ES-I3 (cell line): ENCODE data around the gene EIF2S1.
"Not testable (repeated sequence)": the region's sequence is repeated elsewhere in the genome, so short reads cannot be mapped to it uniquely, and the experiment has no call there.

ENCODE experiments used
- H3K36me3 ChIP-seq: 2 replicates; pipeline ENCODE4 v1.6.1; 2013; ENCODE audit warnings: mild to moderate bottlenecking, low read length, control low read depth, moderate library complexity; ENCODE audit not compliant: insufficient read depth
- H3K4me1 ChIP-seq: 2 replicates; pipeline ENCODE4 v1.6.1; 2013; ENCODE audit warnings: mild to moderate bottlenecking, control low read depth, low read length; ENCODE audit not compliant: insufficient read depth
- H3K9ac ChIP-seq: 2 replicates; pipeline ENCODE4 v1.6.1; 2013; ENCODE audit warnings: low read depth, mild to moderate bottlenecking, low read length, moderate library complexity
- H3K9me3 ChIP-seq: 2 replicates; pipeline ENCODE4 v1.6.1; 2013; ENCODE audit warnings: mild to moderate bottlenecking, low read length, moderate library complexity; ENCODE audit not compliant: control insufficient read depth, insufficient read depth

The EIF2S1 gene

GRCh38 chr14:67359775-67360469, at the start of gene EIF2S1, which contains the start of gene ATP6V1D:
Gene EIF2S1 (plus strand): TSS chr14:67360328. CDS start chr14:67364768, 4,440 bp downstream.
Gene ATP6V1D (minus strand): TSS chr14:67359804. CDS start chr14:67359698, 106 bp downstream.
- Histone ChIP-seq H3K4me1 (0 out of 2 replicates have a peak, but pooled peaks cover 5% of the 10 kb centered on the region), H3K9ac (peak within 1 kb of the TSS; percentile 71)

GRCh38 chr14:67311868-67312267, 48.3 kb upstream of the EIF2S1 start:
- Histone ChIP-seq H3K9me3 (no peaks in the 10 kb centered on the region), H3K9ac (no peak overlapping the region), H3K4me1 (no peaks in the 10 kb centered on the region), H3K36me3 (no peaks in the 10 kb centered on the region)

More at GRCh38 chr14:67359775-67360469, at the start of gene EIF2S1, which contains the start of gene ATP6V1D:
- H3K9me3 ChIP-seq: no peaks in the 10 kb centered on the region
- H3K36me3 ChIP-seq: no peaks in the 10 kb centered on the region

GRCh38 chr14:67313153-67313552, 47.0 kb upstream of the EIF2S1 start:
- H3K36me3 ChIP-seq: no peaks in the 10 kb centered on the region; the same call in 1 of the 2 replicates
- H3K9ac ChIP-seq: no peak overlapping the region
- no peaks in the 10 kb centered on the region for H3K4me1 ChIP-seq
- H3K9me3 ChIP-seq: no peaks in the 10 kb centered on the region

GRCh38 chr14:67317822-67318221, 42.3 kb upstream of the EIF2S1 start:
- Histone ChIP-seq H3K9ac (no peak overlapping the region), H3K9me3 (no peaks in the 10 kb centered on the region), H3K36me3 (no peaks in the 10 kb centered on the region; the same call in 1 of the 2 replicates), H3K4me1 (no peaks in the 10 kb centered on the region)

GRCh38 chr14:67319142-67319541, 41.0 kb upstream of the EIF2S1 start:
- Histone ChIP-seq H3K4me1 (no peaks in the 10 kb centered on the region), H3K9ac (no peak overlapping the region), H3K9me3 (no peaks in the 10 kb centered on the region), H3K36me3 (no peaks in the 10 kb centered on the region; the same call in 1 of the 2 replicates)

- not testable (repeated sequence) for H3K9me3 ChIP-seq, H3K36me3 ChIP-seq, H3K4me1 ChIP-seq, H3K9ac ChIP-seq
Observed at GRCh38 chr14:67329666-67330065, 30.5 kb upstream of the EIF2S1 start.

GRCh38 chr14:67331368-67332125, 28.6 kb upstream of the EIF2S1 start:
- Histone ChIP-seq H3K9ac (no peak overlapping the region), H3K4me1 (no peaks in the 10 kb centered on the region), H3K36me3 (peaks cover 11% of the 10 kb centered on the region), H3K9me3 (no peaks in the 10 kb centered on the region)

- H3K9me3 ChIP-seq: no peaks in the 10 kb centered on the region
Observed at GRCh38 chr14:67332468-67332867, 27.7 kb upstream of the EIF2S1 start.

GRCh38 chr14:67335781-67336180, 24.3 kb upstream of the EIF2S1 start:
- Histone ChIP-seq H3K9me3 (no peaks in the 10 kb centered on the region), H3K9ac (no peak overlapping the region), H3K4me1 (no peaks in the 10 kb centered on the region), H3K36me3 (peaks cover 18% of the 10 kb centered on the region)

More at GRCh38 chr14:67332468-67332867, 27.7 kb upstream of the EIF2S1 start:
- Histone ChIP-seq H3K36me3 (peaks cover 11% of the 10 kb centered on the region), H3K9ac (no peak overlapping the region), H3K4me1 (no peaks in the 10 kb centered on the region)

- not testable (repeated sequence) for H3K9ac ChIP-seq, H3K4me1 ChIP-seq, H3K36me3 ChIP-seq, H3K9me3 ChIP-seq
Observed at GRCh38 chr14:67341231-67341630, 18.9 kb upstream of the EIF2S1 start.

GRCh38 chr14:67343601-67344230, 16.4 kb upstream of the EIF2S1 start:
- Histone ChIP-seq H3K4me1 (no peaks in the 10 kb centered on the region), H3K36me3 (no peaks in the 10 kb centered on the region; the same call in 1 of the 2 replicates), H3K9ac (no peak overlapping the region), H3K9me3 (no peaks in the 10 kb centered on the region)

- H3K9me3 ChIP-seq: no peaks in the 10 kb centered on the region
- H3K9ac ChIP-seq: no peak overlapping the region
- no peaks in the 10 kb centered on the region; the same call in 1 of the 2 replicates for H3K36me3 ChIP-seq
- no peaks in the 10 kb centered on the region for H3K4me1 ChIP-seq
Observed at GRCh38 chr14:67345583-67345982, 14.5 kb upstream of the EIF2S1 start.

GRCh38 chr14:67352055-67352454, 8.1 kb upstream of the EIF2S1 start:
- Histone ChIP-seq H3K4me1 (no peaks in the 10 kb centered on the region), H3K36me3 (no peaks in the 10 kb centered on the region), H3K9me3 (no peaks in the 10 kb centered on the region), H3K9ac (no peak overlapping the region)

- H3K9me3 ChIP-seq: no peaks in the 10 kb centered on the region
- peak overlapping the region; percentile 71; the same call in 1 of the 2 replicates for H3K9ac ChIP-seq
- no peaks in the 10 kb centered on the region for H3K36me3 ChIP-seq
- 0 out of 2 replicates have a peak, but pooled peaks cover 5% of the 10 kb centered on the region for H3K4me1 ChIP-seq
Observed at GRCh38 chr14:67357186-67357968, 2.8 kb upstream of the EIF2S1 start.
